Testis (tissue), 3 donors: Measurements from ENCODE around the gene CYP4F11. TPM values are rescaled to one million over a fixed set of nuclear protein-coding genes. Genes with fewer than 3 reads are reported as not detected.

Source experiments
- DNase-seq: peaks from one replicate; pipeline ENCODE4 v3.0.0-alpha.2; 2019
- H3K27ac ChIP-seq, 2 donors: fragments of 200-600 bp; sonication (generic); one replicate each; pipeline ENCODE4 v1.5.1; 2019
- H3K27me3 ChIP-seq: fragments of 200-600 bp; sonication (generic); one replicate; pipeline ENCODE4 v1.5.1; 2019
- H3K36me3 ChIP-seq: fragments of 200-600 bp; sonication (generic); one replicate; pipeline ENCODE4 v1.5.1; 2017; ENCODE audit warnings: low read depth; ENCODE audit errors: missing control alignments
- H3K4me1 ChIP-seq: fragments of 200-600 bp; sonication (generic); one replicate; pipeline ENCODE4 v1.5.1; 2019
- H3K4me3 ChIP-seq, 2 donors: fragments of 200-600 bp; sonication (generic); one replicate each; pipeline ENCODE4 v1.5.1; 2017 to 2019
- H3K9me3 ChIP-seq: fragments of 200-600 bp; sonication (generic); one replicate; pipeline ENCODE4 v1.5.1; 2017
- CTCF ChIP-seq, 3 experiments: fragments of 450-650 bp in 2 of 3; fragments of 200-600 bp in 1 of 3; sonication (generic) in 1 of 3; IDR thresholded peaks; one replicate each; pipeline ENCODE4 v1.5.1; 2016 to 2019; ENCODE audit warnings: antibody characterized with exemption in 3 of 3, mild to moderate bottlenecking in 2 of 3, moderate library complexity in 1 of 3
- POLR2A ChIP-seq: fragments of 450-650 bp; IDR thresholded peaks from one replicate; pipeline ENCODE4 v1.6.1; 2017; ENCODE audit warnings: antibody characterized with exemption, mild to moderate bottlenecking, moderate library complexity
- WGBS, 2 donors: methylation state at CpG; one replicate each; pipeline ENCODE4 v1.1.5; 2018; 5-methylcytosine and 5-hydroxymethylcytosine counted together
- intact Hi-C: fragments of 100-400 bp; cut with DNase I; formaldehyde crosslinking; loops from one replicate; pipeline ENCODE4 v1.15.1; 2023; ENCODE audit warnings: low total_unique reads
- polyA plus RNA-seq: library from polyadenylated mRNA; stranded (reverse); fragments of 350-450 nt; fragmentation: Illumina TruSeq; extraction: RNeasy Lipid Tissue Mini Kit (QIAGEN cat#74804); gene quantifications from one replicate; pipeline ENCODE4 v1.2.3, GENCODE V29; 2014; ENCODE audit warnings: low read depth, low replicate concordance; ENCODE audit not compliant: insufficient read depth
- small RNA-seq, 2 donors: library from RNA; depleted of rRNA; stranded (forward); fragments of <200 nt; gene quantifications; one replicate each; pipeline ENCODE3, GENCODE V24; 2016
- total RNA-seq, 2 donors: library from RNA; depleted of rRNA; stranded (reverse); fragments of >200 nt; gene quantifications; one replicate each; pipeline ENCODE4 v1.2.3, GENCODE V29; 2016

Gene CYP4F11
- total and polyA plus RNA-seq, 3 donors from 2014 or later, result 2.6 to 4.3 (median 3.0) TPM

- intact Hi-C loops, result no loop called here
- no peaks in the 10 kb centered on the region for H3K9me3 ChIP-seq
- no peak for DNase-seq
- no peaks in the 10 kb centered on the region for H3K36me3 ChIP-seq
- TF ChIP-seq CTCF (IDR thresholded peaks at IDR 0.05) (no peak), POLR2A (no peak)
- WGBS, 2 donors, result 53 to 56% methylated on average over 7 of the region's 7 CpGs
- no peak overlapping the region for H3K27ac ChIP-seq
- no peaks in the 10 kb centered on the region for H3K4me1 ChIP-seq
- no peaks in the 10 kb centered on the region for H3K27me3 ChIP-seq
- no peak overlapping the region for H3K4me3 ChIP-seq
These were observed 71.9 kb downstream of the CYP4F11 start for GRCh38 chr19:15862444-15862843.

Small RNAs within 50 kb of the gene (small RNA-seq; reads per million reads assigned to genes)
- gene CYP4F36P, result 0 reads per million in 2 donors

Other genes with a start within 250 kb of the CYP4F11 start
- not detected for gene OR10H2, start 206.5 kb downstream of the CYP4F11 start, total RNA-seq
- not detected for gene OR10H2, start 206.5 kb downstream of the CYP4F11 start, polyA plus RNA-seq
- gene OR10H3, start 196.5 kb downstream of the CYP4F11 start, total RNA-seq, result not detected
- gene OR10H3, start 196.5 kb downstream of the CYP4F11 start, polyA plus RNA-seq, result not detected
- under 1 TPM; 0.06 to 0.16 TPM for gene OR10H5, start 146.9 kb downstream of the CYP4F11 start, total RNA-seq
- 0.11 TPM for gene OR10H5, start 146.9 kb downstream of the CYP4F11 start, polyA plus RNA-seq
- under 1 TPM; 0.25 to 0.39 TPM for gene OR10H1, start 118.9 kb downstream of the CYP4F11 start, total RNA-seq
- 0.20 TPM for gene OR10H1, start 118.9 kb downstream of the CYP4F11 start, polyA plus RNA-seq
- 1 to 10 TPM; 3.3 to 4.1 TPM for gene CYP4F2, start 36.5 kb downstream of the CYP4F11 start, total RNA-seq
- 1.8 TPM for gene CYP4F2, start 36.5 kb downstream of the CYP4F11 start, polyA plus RNA-seq
- gene OR10H4, start 14.5 kb upstream of the CYP4F11 start, total RNA-seq, result under 1 TPM in 1 of 2 donors, not detected in 1; 0.31 TPM
- not detected for gene OR10H4, start 14.5 kb upstream of the CYP4F11 start, polyA plus RNA-seq
- 100 to 1,000 TPM; 212 to 271 TPM for gene TPM4, start 142.0 kb upstream of the CYP4F11 start, total RNA-seq
- gene TPM4, start 142.0 kb upstream of the CYP4F11 start, polyA plus RNA-seq, result 227 TPM
- gene RAB8A, start 177.4 kb upstream of the CYP4F11 start, total RNA-seq, result 10 to 100 TPM; 63.3 to 69.0 TPM
- gene RAB8A, start 177.4 kb upstream of the CYP4F11 start, polyA plus RNA-seq, result 45.9 TPM
- under 1 TPM; 0.55 to 0.68 TPM for gene HSH2D, start 209.2 kb upstream of the CYP4F11 start, total RNA-seq
- 1.6 TPM for gene HSH2D, start 209.2 kb upstream of the CYP4F11 start, polyA plus RNA-seq
- not detected for gene CIB3, start 239.0 kb upstream of the CYP4F11 start, total RNA-seq
- 1.2 TPM for gene CIB3, start 239.0 kb upstream of the CYP4F11 start, polyA plus RNA-seq